IMR-90 (cell line): ENCODE data around the gene CAMK2N1. TPM values are rescaled to one million over a fixed set of nuclear protein-coding genes. Genes with fewer than 3 reads are reported as not detected.

Experiments
- ATAC-seq: fragments of 200-7000 bp; cut with Tn5 transposase; 2 replicates; pipeline ENCODE4 v1.9.1; 2020; ENCODE audit warnings: low read depth, mild to moderate bottlenecking, moderate library complexity
- BruUV-seq: library from RNA; stranded (reverse); fragments of 400-500 nt; replicated peaks from 2 replicates; lab custom pipeline; 2021; lab: Mats Ljungman, UMichigan
- CTCF ChIA-PET: fragments of 300-600 bp; formaldehyde crosslinking; extraction: SDS; loops from one replicate; lab custom pipeline; 2021; ENCODE audit warnings: antibody characterized with exemption; lab: Yijun Ruan, JAX
- POLR2A ChIA-PET: fragments of 300-600 bp; sonication (Branson Sonifier 250); formaldehyde crosslinking; loops from one replicate; lab custom pipeline; 2022; ENCODE audit warnings: antibody characterized with exemption; ENCODE audit not compliant: unreplicated experiment; lab: Charles Lee
- DNase-seq: peaks from one replicate; pipeline ENCODE4 v3.0.0; 2013
- H2AFZ ChIP-seq: replicated peaks from 2 replicates; pipeline ENCODE3; 2013; ENCODE audit warnings: low read length, mild to moderate bottlenecking; ENCODE audit not compliant: poor library complexity
- H2AK5ac ChIP-seq: 2 replicates; pipeline ENCODE4 v1.6.1; 2013; ENCODE audit warnings: low read depth, low read length, inconsistent platforms
- H2AK9ac ChIP-seq: replicated peaks from 2 replicates; pipeline ENCODE3; 2013; ENCODE audit warnings: mild to moderate bottlenecking, low read depth, low read length, moderate library complexity; ENCODE audit not compliant: poor library complexity
- H2BK120ac ChIP-seq: 2 replicates; pipeline ENCODE4 v1.6.1; 2013; ENCODE audit warnings: low read depth, low read length, inconsistent platforms
- H2BK15ac ChIP-seq: 3 replicates; pipeline ENCODE4 v1.6.1; 2013; ENCODE audit warnings: low read depth, low read length, inconsistent platforms
- H2BK20ac ChIP-seq: 2 replicates; pipeline ENCODE4 v1.6.1; 2013; ENCODE audit warnings: low read depth, mild to moderate bottlenecking, inconsistent platforms, low read length, moderate library complexity
- H2BK5ac ChIP-seq: 2 replicates; pipeline ENCODE4 v1.6.1; 2013; ENCODE audit warnings: mild to moderate bottlenecking, low read depth, low read length, inconsistent platforms; ENCODE audit not compliant: poor library complexity, severe bottlenecking
- H3K14ac ChIP-seq: replicated peaks from 2 replicates; pipeline ENCODE4 v1.6.1; 2013; ENCODE audit warnings: low read depth, low read length, inconsistent platforms
- H3K18ac ChIP-seq: 2 replicates; pipeline ENCODE4 v1.6.1; 2013; ENCODE audit warnings: low read depth, low read length, control low read depth
- H3K23ac ChIP-seq: 2 replicates; pipeline ENCODE4 v1.6.1; 2013; ENCODE audit warnings: low read depth, low read length, inconsistent platforms
- H3K27ac ChIP-seq: 2 replicates; pipeline ENCODE4 v1.5.1; 2013; ENCODE audit warnings: mild to moderate bottlenecking, control low read depth, low read length; ENCODE audit not compliant: insufficient read depth
- H3K27me3 ChIP-seq: 2 replicates; pipeline ENCODE4 v1.6.1; 2013; ENCODE audit warnings: low read length; ENCODE audit not compliant: control insufficient read depth, insufficient read depth
- H3K36me3 ChIP-seq: 2 replicates; pipeline ENCODE4 v1.6.1; 2013; ENCODE audit warnings: low read length, mixed read lengths; ENCODE audit not compliant: control insufficient read depth, insufficient read depth
- H3K4ac ChIP-seq: 2 replicates; pipeline ENCODE4 v1.6.1; 2013; ENCODE audit warnings: low read depth, low read length, inconsistent platforms
- H3K4me1 ChIP-seq: 2 replicates; pipeline ENCODE4 v1.6.1; 2013; ENCODE audit warnings: low read length, mixed read lengths; ENCODE audit not compliant: control insufficient read depth, insufficient read depth
- H3K4me2 ChIP-seq: 2 replicates; pipeline ENCODE4 v1.6.1; 2013; ENCODE audit warnings: low read depth, mild to moderate bottlenecking, control low read depth, low read length, moderate library complexity
- H3K4me3 ChIP-seq: 2 replicates; pipeline ENCODE4 v1.5.1; 2013; ENCODE audit warnings: low read depth, mild to moderate bottlenecking, control low read depth, low read length, moderate library complexity; ENCODE audit not compliant: insufficient read depth
- H3K56ac ChIP-seq: 2 replicates; pipeline ENCODE4 v1.6.1; 2013; ENCODE audit warnings: low read length, inconsistent platforms; ENCODE audit not compliant: insufficient read depth; ENCODE audit errors: extremely low read depth
- H3K79me1 ChIP-seq, 2 experiments: 2 replicates each; pipeline ENCODE4 v1.6.1; 2013; ENCODE audit warnings: low read length in 2 of 2, inconsistent platforms in 1 of 2, low read depth in 1 of 2
- H3K9ac ChIP-seq: 2 replicates; pipeline ENCODE4 v1.6.1; 2013; ENCODE audit warnings: low read depth, low read length, control low read depth
- H3K9me1 ChIP-seq: 2 replicates; pipeline ENCODE4 v1.6.1; 2013; ENCODE audit warnings: low read length, inconsistent platforms; ENCODE audit not compliant: insufficient read depth
- H3K9me3 ChIP-seq: 2 replicates; pipeline ENCODE4 v1.6.1; 2013; ENCODE audit warnings: low read length; ENCODE audit not compliant: control insufficient read depth, insufficient read depth
- H4K20me1 ChIP-seq: 2 replicates; pipeline ENCODE4 v1.6.1; 2013; ENCODE audit warnings: low read length, inconsistent platforms; ENCODE audit not compliant: insufficient read depth
- H4K5ac ChIP-seq: 2 replicates; pipeline ENCODE4 v1.6.1; 2013; ENCODE audit warnings: mild to moderate bottlenecking, low read depth, low read length, control low read depth
- H4K8ac ChIP-seq, 2 experiments: 2 replicates each; pipeline ENCODE4 v1.6.1; 2013; ENCODE audit warnings: low read depth in 2 of 2, low read length in 2 of 2, control low read depth in 1 of 2, inconsistent platforms in 1 of 2
- H4K91ac ChIP-seq: 2 replicates; pipeline ENCODE4 v1.6.1; 2013; ENCODE audit warnings: low read depth, low read length, inconsistent platforms; ENCODE audit not compliant: insufficient read depth
- CHD1 ChIP-seq: IDR thresholded peaks from 2 replicates; pipeline ENCODE4 v1.6.1; 2012; ENCODE audit warnings: low read depth, low read length, improper control_type of control experiment
- CTCF ChIP-seq: conservative IDR thresholded peaks from 2 replicates; pipeline ENCODE4 v1.5.1; 2012; ENCODE audit warnings: mild to moderate bottlenecking, low read depth, low read length, improper control_type of control experiment
- MAZ ChIP-seq: IDR thresholded peaks from 2 replicates; pipeline ENCODE4 v1.6.1; 2012; ENCODE audit warnings: low read depth, mild to moderate bottlenecking, low read length, improper control_type of control experiment, moderate library complexity, borderline replicate concordance
- MXI1 ChIP-seq: IDR thresholded peaks from 2 replicates; pipeline ENCODE4 v1.6.1; 2012; ENCODE audit warnings: low read depth, mild to moderate bottlenecking, low read length, moderate library complexity, borderline replicate concordance
- NFE2L2 ChIP-seq: fragments of 150-350 bp; IDR thresholded peaks from 2 replicates; pipeline ENCODE4 v1.6.1; 2016; ENCODE audit warnings: low read depth, mild to moderate bottlenecking, low read length
- RCOR1 ChIP-seq: IDR thresholded peaks from 2 replicates; pipeline ENCODE4 v1.6.1; 2012; ENCODE audit warnings: mild to moderate bottlenecking, low read length, improper control_type of control experiment; ENCODE audit not compliant: insufficient replicate concordance
- RFX5 ChIP-seq: IDR thresholded peaks from 2 replicates; pipeline ENCODE4 v1.8.0; 2012; ENCODE audit warnings: low read depth, mild to moderate bottlenecking, low read length, moderate library complexity
- WGBS, 2 experiments: methylation state at CpG; one replicate each; pipeline versions ENCODE4 v1.1.5 to v1.1.7; 2013; ENCODE audit warnings: missing lambda C conversion rate in 2 of 2; ENCODE audit not compliant: insufficient read length in 1 of 2; ENCODE audit errors: extremely low coverage in 2 of 2; 5-methylcytosine and 5-hydroxymethylcytosine counted together
- dilution Hi-C: fragments of 300-500 bp; cut with HindIII; formaldehyde crosslinking; loops from one replicate; pipeline ENCODE4 v1.14.3; 2018; ENCODE audit warnings: low sequenced_read_pairs; ENCODE audit not compliant: unreplicated experiment
- in situ Hi-C: fragments of 300-500 bp; cut with MboI; formaldehyde crosslinking; loops from 3 replicates; pipeline ENCODE4 v1.14.3; 2019; ENCODE audit warnings: low sequenced_read_pairs, inconsistent platforms, mixed read lengths
- intact Hi-C: fragments of 100-400 bp; cut with micrococcal nuclease; formaldehyde crosslinking; loops from 2 replicates; pipeline ENCODE4 v1.10.0; 2022
- polyA plus RNA-seq, 3 experiments: library from polyadenylated mRNA; depleted of rRNA; stranded (reverse); fragments of >200 nt; gene quantifications; 2 replicates each; pipeline ENCODE4 v1.2.3, GENCODE V29; 2012; ENCODE audit warnings: low replicate concordance in 1 of 3
- total RNA-seq: library from RNA; depleted of rRNA; stranded (reverse); fragments of >200 nt; gene quantifications from 2 replicates; pipeline ENCODE4 v1.2.3, GENCODE V29; 2012
- TF ChIP-seq, protein P1 (sequence below): fragments of 150-350 bp; IDR thresholded peaks from 2 replicates; pipeline ENCODE4 v1.6.1; 2016; ENCODE audit warnings: low read depth, mild to moderate bottlenecking, low read length, moderate library complexity, borderline replicate concordance
- TF ChIP-seq, protein P2 (sequence below): fragments of 150-350 bp; IDR thresholded peaks from 2 replicates; pipeline ENCODE4 v1.6.1; 2017; ENCODE audit warnings: mild to moderate bottlenecking, antibody characterized with exemption, low read length, low read depth

CAMK2N1 gene
- total and polyA plus RNA-seq, 2 of the 4 experiments (the other 2 are of a cell fraction), result 10.2 to 44.4 TPM

DNA sequence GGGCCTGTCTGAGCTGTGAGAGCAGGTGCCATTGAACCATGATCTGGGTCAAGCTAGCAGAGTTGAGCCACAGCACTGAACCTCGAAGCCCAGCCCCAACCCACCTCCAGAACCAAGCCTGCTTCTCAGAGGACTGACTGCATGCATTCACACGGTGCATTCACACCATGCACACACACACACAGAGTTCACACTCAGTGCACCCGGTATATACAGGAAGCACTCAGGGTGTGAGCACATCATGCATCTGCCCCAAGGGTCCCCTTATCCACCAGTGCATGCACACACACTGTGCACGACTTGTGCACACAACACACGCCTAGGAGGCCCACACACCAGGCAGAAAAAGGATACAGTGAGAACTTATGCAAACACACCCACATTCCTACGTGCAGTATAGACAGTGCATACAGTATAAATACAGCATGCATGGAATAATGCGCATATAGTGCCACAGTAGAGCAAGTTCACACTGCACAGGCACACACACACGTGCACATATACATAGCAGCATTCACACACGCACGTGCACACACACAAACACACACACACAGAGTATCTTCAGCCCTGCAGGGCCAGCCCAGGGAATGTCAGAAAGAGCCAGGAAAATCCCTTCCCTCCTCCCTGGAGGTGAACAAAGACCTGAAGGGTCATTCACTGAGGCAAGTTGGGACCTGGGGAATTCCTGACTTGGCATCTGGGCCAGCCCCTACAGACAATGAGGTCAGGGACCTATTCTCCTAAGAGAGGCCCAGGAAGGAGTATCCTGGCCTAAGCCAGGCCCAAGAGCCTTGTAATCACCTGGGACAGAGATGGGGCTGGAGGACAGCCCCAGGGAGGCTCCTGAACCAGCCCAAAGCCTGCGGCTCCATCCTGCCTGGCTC is 42.1 kb downstream of the CAMK2N1 start:
- DNase-seq, result no peak
- ATAC-seq, result no peak
- Histone ChIP-seq H3K23ac (no peak overlapping the region), H3K4me3 (no peak overlapping the region), H3K27ac (no peak overlapping the region), H3K79me1 (no peaks in the 10 kb centered on the region), H3K9me1 (no peaks in the 10 kb centered on the region), H4K91ac (no peak overlapping the region), H2AK5ac (no peak overlapping the region), H3K18ac (no peak overlapping the region), H2BK20ac (no peak overlapping the region), H4K20me1 (no peaks in the 10 kb centered on the region), H3K36me3 (no peaks in the 10 kb centered on the region), H3K4me1 (no peaks in the 10 kb centered on the region), H3K4ac (no peak overlapping the region), H4K5ac (no peak overlapping the region), H3K27me3 (peaks cover 2% of the 10 kb centered on the region; the same call in 1 of the 2 replicates), H2BK15ac (no peak overlapping the region), H3K56ac (no peak overlapping the region), H3K9ac (no peak overlapping the region), H2AK9ac (no peak overlapping the region), H3K14ac (no peak overlapping the region), H2BK120ac (no peak overlapping the region), H3K4me2 (no peak overlapping the region), H2BK5ac (no peak overlapping the region), H2AFZ (no peak overlapping the region), H3K9me3 (no peaks in the 10 kb centered on the region), H4K8ac (no peak overlapping the region)
- BruUV-seq, result no TSS peak
- 73% methylated on average over 3 of the region's 11 CpGs; no CpG with 5 or more reads in 1 of the 2 experiments for WGBS, 2 experiments
- in situ Hi-C loops (no loop called here), intact Hi-C loops (no loop called here), dilution Hi-C loops (no loop called here)
- ChIA-PET POLR2A (no interaction called here), CTCF (no interaction called here)
- TF ChIP-seq NFE2L2 (no peak), RFX5 (no peak), MAZ (no peak), MXI1 (no peak), RCOR1 (no peak), CTCF (no peak), CHD1 (no peak)
- TF ChIP-seq, protein P1, sequence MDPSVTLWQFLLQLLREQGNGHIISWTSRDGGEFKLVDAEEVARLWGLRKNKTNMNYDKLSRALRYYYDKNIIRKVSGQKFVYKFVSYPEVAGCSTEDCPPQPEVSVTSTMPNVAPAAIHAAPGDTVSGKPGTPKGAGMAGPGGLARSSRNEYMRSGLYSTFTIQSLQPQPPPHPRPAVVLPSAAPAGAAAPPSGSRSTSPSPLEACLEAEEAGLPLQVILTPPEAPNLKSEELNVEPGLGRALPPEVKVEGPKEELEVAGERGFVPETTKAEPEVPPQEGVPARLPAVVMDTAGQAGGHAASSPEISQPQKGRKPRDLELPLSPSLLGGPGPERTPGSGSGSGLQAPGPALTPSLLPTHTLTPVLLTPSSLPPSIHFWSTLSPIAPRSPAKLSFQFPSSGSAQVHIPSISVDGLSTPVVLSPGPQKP, result no peak
- TF ChIP-seq, protein P2, sequence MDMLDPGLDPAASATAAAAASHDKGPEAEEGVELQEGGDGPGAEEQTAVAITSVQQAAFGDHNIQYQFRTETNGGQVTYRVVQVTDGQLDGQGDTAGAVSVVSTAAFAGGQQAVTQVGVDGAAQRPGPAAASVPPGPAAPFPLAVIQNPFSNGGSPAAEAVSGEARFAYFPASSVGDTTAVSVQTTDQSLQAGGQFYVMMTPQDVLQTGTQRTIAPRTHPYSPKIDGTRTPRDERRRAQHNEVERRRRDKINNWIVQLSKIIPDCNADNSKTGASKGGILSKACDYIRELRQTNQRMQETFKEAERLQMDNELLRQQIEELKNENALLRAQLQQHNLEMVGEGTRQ, result no peak
